NB4 (cell line): Measurements from ENCODE around the gene HCK.

Experiments used
- DNase-seq: peaks from one replicate; pipeline ENCODE4 v3.0.0; 2010; ENCODE audit warnings: low read depth
- H3K4me3 ChIP-seq: one replicate; pipeline ENCODE4 v1.5.1; 2011; ENCODE audit warnings: mild to moderate bottlenecking, low read depth, low read length, moderate library complexity
- MAX ChIP-seq: IDR thresholded peaks from 2 replicates; pipeline ENCODE4 v1.6.1; 2011; ENCODE audit warnings: low read depth, low read length
- MYC ChIP-seq: IDR thresholded peaks from 2 replicates; pipeline ENCODE4 v1.6.1; 2011; ENCODE audit warnings: low read depth, low read length
- POLR2A ChIP-seq: IDR thresholded peaks from 2 replicates; pipeline ENCODE4 v1.6.1; 2011; ENCODE audit warnings: mild to moderate bottlenecking; ENCODE audit not compliant: insufficient read length; ENCODE audit errors: extremely low read depth
- TF ChIP-seq, protein P1 (sequence below): IDR thresholded peaks from one replicate; pipeline ENCODE4 v1.5.1; 2012; ENCODE audit warnings: low read depth, low read length

The HCK gene

GRCh38 chr20:32036716-32037485 lies 15.1 kb upstream of the HCK start:
- DNase-seq, result peak; percentile 57
- H3K4me3 ChIP-seq, result no peak overlapping the region
- TF ChIP-seq MYC, result peak; percentile 35; the same call in 1 of the 2 replicates
- TF ChIP-seq POLR2A, result no peak

GRCh38 chr20:32037929-32038328 lies 14.1 kb upstream of the HCK start:
- peak; percentile 59 for DNase-seq
- TF ChIP-seq MAX (no peak), POLR2A (no peak)
- TF ChIP-seq, protein P1, sequence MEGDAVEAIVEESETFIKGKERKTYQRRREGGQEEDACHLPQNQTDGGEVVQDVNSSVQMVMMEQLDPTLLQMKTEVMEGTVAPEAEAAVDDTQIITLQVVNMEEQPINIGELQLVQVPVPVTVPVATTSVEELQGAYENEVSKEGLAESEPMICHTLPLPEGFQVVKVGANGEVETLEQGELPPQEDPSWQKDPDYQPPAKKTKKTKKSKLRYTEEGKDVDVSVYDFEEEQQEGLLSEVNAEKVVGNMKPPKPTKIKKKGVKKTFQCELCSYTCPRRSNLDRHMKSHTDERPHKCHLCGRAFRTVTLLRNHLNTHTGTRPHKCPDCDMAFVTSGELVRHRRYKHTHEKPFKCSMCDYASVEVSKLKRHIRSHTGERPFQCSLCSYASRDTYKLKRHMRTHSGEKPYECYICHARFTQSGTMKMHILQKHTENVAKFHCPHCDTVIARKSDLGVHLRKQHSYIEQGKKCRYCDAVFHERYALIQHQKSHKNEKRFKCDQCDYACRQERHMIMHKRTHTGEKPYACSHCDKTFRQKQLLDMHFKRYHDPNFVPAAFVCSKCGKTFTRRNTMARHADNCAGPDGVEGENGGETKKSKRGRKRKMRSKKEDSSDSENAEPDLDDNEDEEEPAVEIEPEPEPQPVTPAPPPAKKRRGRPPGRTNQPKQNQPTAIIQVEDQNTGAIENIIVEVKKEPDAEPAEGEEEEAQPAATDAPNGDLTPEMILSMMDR, result no peak
- no peak overlapping the region for H3K4me3 ChIP-seq

- peak overlapping the region; percentile 13 for H3K4me3 ChIP-seq
- TF ChIP-seq POLR2A (no peak), MAX (peak; percentile 51), MYC (no peak)
- TF ChIP-seq, protein P1, result no peak
- peak; percentile 95 for DNase-seq
Observed at GRCh38 chr20:32040142-32040953, 11.7 kb upstream of the HCK start.

DNA sequence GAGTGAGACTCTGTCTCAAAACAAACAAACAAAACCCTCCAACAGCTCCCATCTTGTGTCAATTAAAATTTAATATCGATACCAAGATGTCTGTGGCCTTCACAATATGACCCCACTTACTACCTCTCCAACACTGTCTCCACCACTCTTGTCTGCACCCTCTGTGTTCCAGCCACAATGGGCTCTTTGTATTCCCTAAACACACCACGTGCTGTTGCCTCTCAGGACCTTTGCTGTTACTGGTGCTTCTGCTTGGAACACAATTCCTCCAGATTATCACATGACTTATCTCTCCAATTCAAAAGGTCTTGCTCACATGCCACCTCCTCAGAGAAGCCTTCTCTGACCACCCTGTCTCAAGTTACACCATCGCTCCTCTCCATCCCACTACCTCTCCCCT lies 6.0 kb upstream of the HCK start:
- no peak for TF ChIP-seq MYC
- H3K4me3 ChIP-seq, result no peak overlapping the region
- no peak for DNase-seq

- TF ChIP-seq POLR2A, result no peak
- no peak overlapping the region for H3K4me3 ChIP-seq
- DNase-seq, result no peak
Observed at GRCh38 chr20:32050324-32050841, 1.7 kb upstream of the HCK start.

- peak; percentile 88 for DNase-seq
- no peak for TF ChIP-seq MAX
- TF ChIP-seq, protein P1, result no peak
- peak overlapping the region; percentile 14 for H3K4me3 ChIP-seq
Observed at GRCh38 chr20:32050851-32051556, 1.0 kb upstream of the HCK start.

GRCh38 chr20:32051720-32052089 lies 337 bp upstream of the HCK start:
- H3K4me3 ChIP-seq, result peak overlapping the region; percentile 14
- no peak for TF ChIP-seq MYC
- TF ChIP-seq, protein P1, result no peak
- no peak for TF ChIP-seq POLR2A
- TF ChIP-seq MAX, result no peak
- DNase-seq, result no peak
